HG02970 (cell line): ENCODE data around the gene CNKSR2.
"Not testable (repeated sequence)": the region's sequence is repeated elsewhere in the genome, so short reads cannot be mapped to it uniquely, and the experiment has no call there.

Experiments used
- ATAC-seq: cut with Tn5 transposase; IDR thresholded peaks from one replicate; pipeline ENCODE4 v1.9.1; 2021; ENCODE audit warnings: mild to moderate bottlenecking, moderate library complexity, moderate number of reproducible peaks; ENCODE audit not compliant: unreplicated experiment, low FRiP score

The CNKSR2 gene

GRCh38 chrX:21437036-21437435 lies 62.8 kb downstream of the CNKSR2 start:
- ATAC-seq = no peak

- peak; percentile 86 for ATAC-seq
These were observed 64.6 kb downstream of the CNKSR2 start for GRCh38 chrX:21438792-21439191.

GRCh38 chrX:21440911-21441310 lies 66.7 kb downstream of the CNKSR2 start:
- no peak for ATAC-seq

- ATAC-seq = no peak
These were observed 83.5 kb downstream of the CNKSR2 start for GRCh38 chrX:21457718-21458117.

- no peak for ATAC-seq
These were observed 94.9 kb downstream of the CNKSR2 start for GRCh38 chrX:21469071-21469470.

GRCh38 chrX:21476909-21477308 lies 102.7 kb downstream of the CNKSR2 start:
- no peak for ATAC-seq

- ATAC-seq = peak; percentile 70
These were observed 105.6 kb downstream of the CNKSR2 start for GRCh38 chrX:21479695-21480270.

- no peak for ATAC-seq
These were observed 107.5 kb downstream of the CNKSR2 start for GRCh38 chrX:21481761-21482160.

GRCh38 chrX:21484051-21484450 lies 109.8 kb downstream of the CNKSR2 start:
- not testable (repeated sequence) for ATAC-seq

GRCh38 chrX:21487832-21488231 lies 113.6 kb downstream of the CNKSR2 start:
- ATAC-seq = no peak

- no peak for ATAC-seq
These were observed 116.1 kb downstream of the CNKSR2 start for GRCh38 chrX:21490341-21490740.

- ATAC-seq = no peak
These were observed 119.1 kb downstream of the CNKSR2 start for GRCh38 chrX:21493226-21493830.

GRCh38 chrX:21503593-21503992 lies 129.4 kb downstream of the CNKSR2 start:
- no peak for ATAC-seq

GRCh38 chrX:21509912-21510311 lies 135.7 kb downstream of the CNKSR2 start:
- ATAC-seq = no peak

- no peak for ATAC-seq
These were observed 149.8 kb downstream of the CNKSR2 start for GRCh38 chrX:21524008-21524407.

GRCh38 chrX:21528076-21528475 lies 153.9 kb downstream of the CNKSR2 start:
- ATAC-seq = no peak

GRCh38 chrX:21529771-21530170 lies 155.6 kb downstream of the CNKSR2 start:
- no peak for ATAC-seq

GRCh38 chrX:21544642-21545041 lies 170.4 kb downstream of the CNKSR2 start:
- ATAC-seq = not testable (repeated sequence)

GRCh38 chrX:21559417-21559816 lies 185.2 kb downstream of the CNKSR2 start:
- no peak for ATAC-seq

- no peak for ATAC-seq
These were observed 190.8 kb downstream of the CNKSR2 start for GRCh38 chrX:21565025-21565424.

- ATAC-seq = no peak
These were observed 200.6 kb downstream of the CNKSR2 start for GRCh38 chrX:21574793-21575192.

GRCh38 chrX:21581479-21581878 lies 207.3 kb downstream of the CNKSR2 start:
- ATAC-seq = no peak
